ENCODE results near the gene KCNQ4.

The KCNQ4 gene

DNA sequence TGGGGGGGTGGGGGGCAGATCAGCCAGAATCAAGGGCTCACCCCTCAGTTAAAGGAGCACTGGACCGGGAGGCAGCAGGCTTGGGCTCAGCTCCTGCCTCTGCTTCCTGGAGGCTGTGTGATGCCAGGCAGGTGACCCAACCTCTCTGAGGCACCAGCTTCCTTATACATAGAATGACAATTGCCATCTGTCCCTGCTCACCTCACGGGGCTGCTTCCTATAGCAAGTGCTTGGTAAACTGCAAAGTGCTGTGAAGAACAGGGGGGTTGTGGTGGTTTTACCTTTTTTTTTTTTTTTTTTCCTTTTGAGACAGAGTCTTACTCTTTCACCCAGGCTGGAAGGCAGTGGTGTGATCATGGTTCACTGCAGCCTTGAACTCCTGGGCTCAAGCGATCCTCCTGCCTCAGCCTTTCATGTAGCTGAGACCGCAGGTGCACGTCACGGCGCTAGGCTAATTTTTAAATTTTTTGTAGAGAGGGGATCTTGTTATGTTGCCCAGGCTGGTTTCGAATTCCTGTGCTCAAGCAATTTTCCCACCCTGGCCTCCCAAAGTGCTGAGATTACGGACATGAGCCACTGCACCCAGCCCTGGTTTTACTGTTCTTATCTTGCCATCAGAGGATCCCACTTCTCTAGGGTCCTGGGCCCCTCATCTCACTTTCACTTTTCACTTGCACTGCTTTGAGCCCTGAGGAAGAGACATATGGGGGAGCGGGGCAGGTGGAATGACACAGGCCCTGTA is 11.6 kb downstream of the KCNQ4 start:
- peak overlapping the region; percentile 25 for H3K4me3 Mint-ChIP-seq

GRCh38 chr1:40795811-40796586 is 12.4 kb downstream of the KCNQ4 start:
- Mint-ChIP-seq H3K9me3 (no peaks in the 10 kb centered on the region), H3K27ac (peak overlapping the region; percentile 26), H3K4me1 (peaks cover 29% of the 10 kb centered on the region), H3K36me3 (no peaks in the 10 kb centered on the region), H3K4me3 (peak overlapping the region; percentile 25)
- ATAC-seq, result peak; percentile 51
- DNase-seq (ENCODE audit: low spot score in 2 of 2), result no peak

More for the DNA sequence above, 11.6 kb downstream of the KCNQ4 start:
- DNase-seq (ENCODE audit: low spot score in 2 of 2) (no peak), ATAC-seq (no peak)
- Mint-ChIP-seq H3K4me1 (peaks cover 22% of the 10 kb centered on the region), H3K9me3 (no peaks in the 10 kb centered on the region), H3K36me3 (no peaks in the 10 kb centered on the region), H3K27ac (peak overlapping the region; percentile 26)

DNA sequence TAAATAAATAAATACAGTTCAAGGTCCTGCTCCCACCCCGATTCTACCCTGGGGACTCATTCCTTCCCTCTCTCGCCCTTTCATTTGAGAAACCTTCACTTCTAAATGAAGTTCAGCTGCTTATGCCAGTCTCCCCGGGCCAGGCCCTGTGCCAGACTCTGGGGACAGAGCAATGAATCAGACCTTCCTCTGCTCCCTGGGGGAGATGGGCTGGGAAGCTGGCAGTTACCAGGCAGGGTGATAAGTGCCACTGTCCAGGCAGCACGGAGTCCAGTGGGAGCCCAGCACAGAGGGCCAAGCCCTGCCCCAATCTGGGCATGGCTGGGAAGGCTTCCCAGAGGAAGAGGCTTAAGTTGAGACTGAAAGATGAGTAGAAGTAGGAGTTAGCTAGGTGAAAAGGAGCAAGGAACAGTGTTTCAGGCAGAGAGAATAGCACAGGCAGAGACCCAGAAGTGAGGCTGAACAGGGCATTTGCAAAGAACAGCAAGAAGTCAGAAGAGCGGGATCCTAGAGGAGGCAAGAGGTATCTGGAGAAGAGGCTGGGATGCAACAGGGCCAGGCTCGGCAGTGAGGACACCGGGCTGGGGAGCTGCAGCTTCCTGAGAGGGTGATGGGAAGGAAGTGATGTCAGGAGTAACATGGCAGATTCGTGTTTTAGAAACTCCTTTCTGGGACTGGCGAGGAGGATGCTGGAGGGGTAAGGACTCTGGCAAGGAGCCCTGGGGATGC is 13.5 kb downstream of the KCNQ4 start:
- DNase-seq (ENCODE audit: low spot score in 2 of 2), result no peak
- no peaks in the 10 kb centered on the region for H3K36me3 Mint-ChIP-seq
- no peak for ATAC-seq
- no peaks in the 10 kb centered on the region for H3K9me3 Mint-ChIP-seq
- peak overlapping the region; percentile 60 for H3K27ac Mint-ChIP-seq
- peaks cover 39% of the 10 kb centered on the region for H3K4me1 Mint-ChIP-seq
- no peak overlapping the region for H3K4me3 Mint-ChIP-seq

DNA sequence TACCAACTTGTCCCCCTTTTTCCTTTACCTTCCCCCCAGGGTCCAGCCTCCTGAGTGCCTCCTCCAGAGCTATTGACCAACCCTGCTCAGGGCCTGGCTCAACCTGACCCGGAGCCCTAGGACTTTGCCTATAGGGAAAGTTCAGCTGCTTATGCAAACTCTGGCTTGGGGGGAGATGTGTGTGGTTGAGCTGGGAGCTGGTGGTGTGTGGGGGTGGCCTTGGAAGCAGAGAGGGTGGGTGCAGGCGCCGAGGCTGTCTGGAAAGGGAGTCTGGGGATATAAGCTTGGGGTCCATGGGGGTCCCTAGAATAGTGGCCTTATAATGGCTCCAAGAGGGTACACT is 14.1 kb downstream of the KCNQ4 start:
- H3K9me3 Mint-ChIP-seq, result no peaks in the 10 kb centered on the region
- no peak for ATAC-seq
- no peaks in the 10 kb centered on the region for H3K36me3 Mint-ChIP-seq
- H3K4me1 Mint-ChIP-seq, result peaks cover 39% of the 10 kb centered on the region
- H3K4me3 Mint-ChIP-seq, result no peak overlapping the region
- peak overlapping the region; percentile 60 for H3K27ac Mint-ChIP-seq
- DNase-seq (ENCODE audit: low spot score in 2 of 2), result no peak

DNA sequence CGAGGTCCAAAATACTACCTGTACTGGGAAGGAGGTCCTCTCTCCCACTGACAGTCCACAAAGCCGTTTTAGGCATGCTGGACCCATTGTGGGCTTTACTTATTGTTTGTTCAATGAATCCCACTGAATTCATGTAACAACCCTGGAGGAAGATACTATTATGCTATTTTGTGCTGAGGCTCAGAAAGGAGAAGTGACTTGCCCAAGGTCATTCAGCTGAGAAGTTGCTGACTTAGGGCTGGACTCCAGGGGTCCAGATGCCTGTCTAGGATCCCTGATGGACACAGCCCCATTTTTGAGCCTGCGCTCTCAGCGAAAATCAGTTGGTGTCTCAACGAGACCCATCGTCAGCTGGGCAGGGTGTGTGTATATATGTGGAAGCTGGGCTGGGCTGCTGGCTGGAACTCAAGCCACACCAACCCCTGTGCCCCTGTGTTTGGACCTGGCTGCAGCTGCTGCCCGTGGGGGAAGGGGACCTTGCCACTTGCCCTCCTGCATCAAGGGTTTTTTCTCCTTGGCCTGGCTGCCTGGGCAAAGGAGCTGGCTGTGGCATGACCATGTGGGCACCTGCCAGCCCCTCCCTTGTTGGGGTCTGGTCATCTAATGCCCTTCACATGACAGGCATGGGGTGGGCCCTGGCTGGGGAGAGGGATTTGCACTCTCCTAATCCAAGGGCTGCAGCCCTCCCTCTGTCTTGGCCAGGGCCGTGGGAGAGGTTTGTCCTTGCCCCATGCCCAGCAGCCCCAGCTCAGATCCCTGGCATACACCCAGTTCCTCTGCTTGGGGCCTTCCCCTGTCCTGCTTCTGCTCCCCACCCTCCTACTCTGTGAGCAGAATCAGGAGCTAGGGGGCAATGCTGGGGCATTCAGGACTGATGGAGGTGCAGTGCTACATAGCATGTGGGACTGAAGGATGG is 15.0 kb downstream of the KCNQ4 start:
- DNase-seq (ENCODE audit: low spot score in 2 of 2) (no peak), ATAC-seq (no peak)
- Mint-ChIP-seq H3K36me3 (no peaks in the 10 kb centered on the region), H3K4me1 (peaks cover 39% of the 10 kb centered on the region), H3K9me3 (no peaks in the 10 kb centered on the region), H3K27ac (peak overlapping the region; percentile 60), H3K4me3 (no peak overlapping the region)

DNA sequence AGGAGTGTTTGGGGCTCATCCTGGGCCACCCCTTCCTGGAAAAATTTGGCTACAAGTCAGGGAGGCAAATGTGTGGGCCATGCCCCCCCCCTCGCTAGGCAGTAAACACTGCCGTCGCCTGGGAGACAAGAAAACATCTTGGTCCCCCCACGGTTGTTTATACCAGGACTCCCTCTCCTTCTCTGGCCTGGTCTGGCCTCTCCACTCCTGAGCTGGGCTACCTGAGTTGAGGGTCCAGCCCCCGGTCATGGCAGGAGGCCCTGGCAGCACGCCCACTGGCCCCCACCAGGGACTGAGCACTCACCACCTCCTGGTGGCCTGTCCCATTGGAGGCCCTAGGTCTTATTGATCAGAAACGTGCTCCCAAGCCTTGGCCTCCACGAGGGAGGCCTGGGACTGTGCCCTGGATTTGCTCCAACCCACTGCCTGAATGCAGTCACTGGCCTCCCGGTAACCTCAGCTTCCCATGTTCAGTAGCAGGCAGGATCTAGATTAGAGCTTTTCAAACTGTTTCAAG is 15.8 kb downstream of the KCNQ4 start:
- DNase-seq (ENCODE audit: low spot score in 2 of 2) (no peak), ATAC-seq (no peak)
- no peaks in the 10 kb centered on the region for H3K9me3 Mint-ChIP-seq
- no peak overlapping the region for H3K27ac Mint-ChIP-seq
- H3K36me3 Mint-ChIP-seq, result no peaks in the 10 kb centered on the region
- peaks cover 39% of the 10 kb centered on the region for H3K4me1 Mint-ChIP-seq
- H3K4me3 Mint-ChIP-seq, result no peak overlapping the region

DNA sequence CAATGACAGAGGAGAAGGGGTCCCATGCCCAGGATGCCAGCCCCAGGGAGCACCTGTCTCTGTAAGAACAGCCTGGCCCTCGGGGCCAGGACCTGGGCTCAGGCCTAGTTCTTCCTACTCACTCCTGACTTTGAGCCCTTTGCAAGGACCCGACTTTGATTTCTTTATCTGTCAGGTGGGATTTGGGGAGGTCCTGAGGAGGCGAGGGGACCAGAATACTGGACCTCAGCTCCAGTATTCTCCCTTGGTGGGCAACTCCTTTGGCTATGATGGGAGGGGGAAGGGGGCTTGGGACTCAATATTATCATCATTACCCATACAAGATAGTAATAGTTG is 18.1 kb downstream of the KCNQ4 start:
- no peak for DNase-seq (ENCODE audit: low spot score in 2 of 2)
- Mint-ChIP-seq H3K36me3 (no peaks in the 10 kb centered on the region), H3K27ac (peak overlapping the region; percentile 23), H3K4me3 (peak overlapping the region; percentile 54), H3K4me1 (peaks cover 27% of the 10 kb centered on the region), H3K9me3 (no peaks in the 10 kb centered on the region)
- no peak for ATAC-seq

GRCh38 chr1:40802078-40802741 is 18.6 kb downstream of the KCNQ4 start:
- Mint-ChIP-seq H3K4me1 (peaks cover 23% of the 10 kb centered on the region), H3K36me3 (no peaks in the 10 kb centered on the region), H3K4me3 (peak overlapping the region; percentile 54), H3K9me3 (no peaks in the 10 kb centered on the region), H3K27ac (peak overlapping the region; percentile 23)
- ATAC-seq (peak; percentile 86), DNase-seq (ENCODE audit: low spot score in 2 of 2) (peak; percentile 74 to 89)

- ATAC-seq (no peak), DNase-seq (ENCODE audit: low spot score in 2 of 2) (no peak)
- Mint-ChIP-seq H3K36me3 (no peaks in the 10 kb centered on the region), H3K9me3 (no peaks in the 10 kb centered on the region), H3K4me1 (peaks cover 18% of the 10 kb centered on the region), H3K4me3 (peak overlapping the region; percentile 54), H3K27ac (peak overlapping the region; percentile 23)
Observed at GRCh38 chr1:40802742-40803113, 19.1 kb downstream of the KCNQ4 start.

- peaks cover 19% of the 10 kb centered on the region for H3K4me1 Mint-ChIP-seq
- no peak overlapping the region for H3K4me3 Mint-ChIP-seq
- H3K9me3 Mint-ChIP-seq, result no peaks in the 10 kb centered on the region
- H3K27ac Mint-ChIP-seq, result no peak overlapping the region
- H3K36me3 Mint-ChIP-seq, result no peaks in the 10 kb centered on the region
- ATAC-seq (no peak), DNase-seq (ENCODE audit: low spot score in 2 of 2) (no peak)
Observed at GRCh38 chr1:40803447-40803846, 19.9 kb downstream of the KCNQ4 start.

GRCh38 chr1:40803902-40804301 is 20.3 kb downstream of the KCNQ4 start:
- Mint-ChIP-seq H3K4me3 (no peak overlapping the region), H3K9me3 (no peaks in the 10 kb centered on the region), H3K4me1 (peaks cover 23% of the 10 kb centered on the region), H3K27ac (no peak overlapping the region), H3K36me3 (no peaks in the 10 kb centered on the region)
- no peak for DNase-seq (ENCODE audit: low spot score in 2 of 2)
- ATAC-seq, result no peak

- Mint-ChIP-seq H3K27ac (no peak overlapping the region), H3K4me3 (no peak overlapping the region), H3K4me1 (peaks cover 29% of the 10 kb centered on the region), H3K36me3 (no peaks in the 10 kb centered on the region), H3K9me3 (no peaks in the 10 kb centered on the region)
- ATAC-seq, result no peak
- no peak for DNase-seq (ENCODE audit: low spot score in 2 of 2)
Observed at GRCh38 chr1:40806240-40806639, 22.7 kb downstream of the KCNQ4 start.

DNA sequence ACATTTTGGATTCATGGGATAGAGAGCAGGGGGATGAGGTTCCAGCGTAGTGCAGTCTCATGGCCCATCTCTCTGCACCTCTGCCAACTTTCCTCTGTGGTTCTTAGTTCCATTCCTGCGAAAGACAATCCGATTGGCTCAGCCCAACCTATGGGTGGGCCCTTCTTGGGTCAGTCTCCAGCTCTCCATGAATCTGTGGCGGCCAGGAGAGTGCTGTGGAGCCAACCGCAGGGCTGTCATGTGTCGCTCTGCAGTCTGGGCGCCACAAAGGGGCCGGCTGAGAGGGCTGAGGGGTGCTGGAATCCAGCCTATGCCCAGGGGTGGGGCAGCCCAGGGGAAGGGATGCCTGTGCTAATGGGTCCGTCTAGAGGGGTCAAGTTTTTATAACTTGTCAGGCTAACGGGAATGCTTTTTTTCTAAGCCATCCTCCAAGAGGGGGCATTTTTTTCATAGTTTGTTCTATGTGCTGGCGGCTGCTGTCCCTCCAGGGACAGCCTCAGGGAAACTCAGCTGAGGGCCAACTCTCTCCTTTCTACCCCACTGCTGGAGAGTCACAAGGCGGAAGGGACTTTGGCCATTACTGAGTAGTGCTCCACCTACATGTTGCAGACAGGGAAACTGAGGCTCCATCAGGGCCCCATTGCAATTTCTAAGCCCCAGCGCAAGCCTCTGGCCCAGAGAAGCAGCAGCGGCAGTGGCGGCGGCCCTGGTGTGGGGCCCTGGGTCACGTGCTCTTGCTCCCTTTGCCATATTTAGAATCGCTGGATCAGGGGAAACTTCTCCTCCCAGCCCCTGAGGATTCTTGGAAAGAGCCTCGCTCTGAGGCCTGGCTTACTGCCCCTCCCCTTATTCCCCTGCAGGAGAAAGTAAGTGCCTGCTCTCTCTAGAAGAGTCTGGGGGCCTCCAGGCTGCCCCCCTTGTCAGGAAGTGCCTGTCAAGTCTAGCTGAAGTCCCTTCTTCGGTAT is 23.4 kb downstream of the KCNQ4 start:
- H3K9me3 Mint-ChIP-seq, result no peaks in the 10 kb centered on the region
- H3K4me3 Mint-ChIP-seq, result no peak overlapping the region

More for the DNA sequence above, 23.4 kb downstream of the KCNQ4 start:
- H3K36me3 Mint-ChIP-seq, result no peaks in the 10 kb centered on the region
- H3K4me1 Mint-ChIP-seq, result peaks cover 22% of the 10 kb centered on the region
- no peak for DNase-seq (ENCODE audit: low spot score in 2 of 2)
- ATAC-seq, result no peak
- no peak overlapping the region for H3K27ac Mint-ChIP-seq
